ENCODE measurements around the gene CHAC2.

CHAC2 gene

GRCh38 chr2:53780056-53780455 lies 12.5 kb downstream of the CHAC2 start:
- DNase-seq: no peak

GRCh38 chr2:53782676-53783075 lies 15.1 kb downstream of the CHAC2 start:
- no peak for DNase-seq

DNA sequence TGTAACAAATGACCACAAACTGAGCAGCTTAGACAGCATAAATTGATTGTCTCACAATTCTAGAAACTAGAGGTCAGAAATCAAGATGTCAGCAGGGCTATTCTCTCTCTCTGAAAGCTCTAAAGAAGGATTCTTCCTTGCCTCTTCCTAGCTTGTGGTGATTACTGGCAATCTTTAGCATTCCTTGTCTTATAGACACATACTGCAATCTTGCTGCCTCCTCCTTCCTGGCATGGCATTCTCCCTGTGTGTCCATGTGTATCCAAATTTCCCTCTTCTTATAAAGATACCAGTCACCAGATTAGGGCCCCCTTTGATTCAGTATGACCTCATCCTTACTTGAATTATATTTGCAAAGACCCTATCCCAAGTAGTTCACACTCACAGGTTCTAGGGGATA lies 16.8 kb downstream of the CHAC2 start:
- DNase-seq: no peak

GRCh38 chr2:53785366-53785765 lies 17.8 kb downstream of the CHAC2 start:
- no peak for DNase-seq

DNA sequence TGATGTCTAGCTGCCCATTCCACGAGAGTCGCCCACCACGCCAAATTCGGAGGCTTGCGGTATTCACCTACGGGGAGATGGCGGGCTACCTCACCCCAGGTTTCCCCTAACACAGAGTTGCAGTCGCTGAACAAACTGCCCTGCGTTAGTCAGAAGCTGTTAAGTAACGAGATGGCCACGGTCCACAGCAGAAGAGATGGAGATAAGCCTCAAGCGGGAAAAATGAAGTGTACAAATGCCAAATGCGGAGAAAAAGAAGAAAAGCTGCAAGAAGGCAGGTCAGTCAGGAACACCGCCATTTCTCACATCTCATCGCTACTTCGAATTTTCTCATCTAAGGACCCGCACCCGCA lies 18.7 kb downstream of the CHAC2 start:
- DNase-seq: no peak

DNA sequence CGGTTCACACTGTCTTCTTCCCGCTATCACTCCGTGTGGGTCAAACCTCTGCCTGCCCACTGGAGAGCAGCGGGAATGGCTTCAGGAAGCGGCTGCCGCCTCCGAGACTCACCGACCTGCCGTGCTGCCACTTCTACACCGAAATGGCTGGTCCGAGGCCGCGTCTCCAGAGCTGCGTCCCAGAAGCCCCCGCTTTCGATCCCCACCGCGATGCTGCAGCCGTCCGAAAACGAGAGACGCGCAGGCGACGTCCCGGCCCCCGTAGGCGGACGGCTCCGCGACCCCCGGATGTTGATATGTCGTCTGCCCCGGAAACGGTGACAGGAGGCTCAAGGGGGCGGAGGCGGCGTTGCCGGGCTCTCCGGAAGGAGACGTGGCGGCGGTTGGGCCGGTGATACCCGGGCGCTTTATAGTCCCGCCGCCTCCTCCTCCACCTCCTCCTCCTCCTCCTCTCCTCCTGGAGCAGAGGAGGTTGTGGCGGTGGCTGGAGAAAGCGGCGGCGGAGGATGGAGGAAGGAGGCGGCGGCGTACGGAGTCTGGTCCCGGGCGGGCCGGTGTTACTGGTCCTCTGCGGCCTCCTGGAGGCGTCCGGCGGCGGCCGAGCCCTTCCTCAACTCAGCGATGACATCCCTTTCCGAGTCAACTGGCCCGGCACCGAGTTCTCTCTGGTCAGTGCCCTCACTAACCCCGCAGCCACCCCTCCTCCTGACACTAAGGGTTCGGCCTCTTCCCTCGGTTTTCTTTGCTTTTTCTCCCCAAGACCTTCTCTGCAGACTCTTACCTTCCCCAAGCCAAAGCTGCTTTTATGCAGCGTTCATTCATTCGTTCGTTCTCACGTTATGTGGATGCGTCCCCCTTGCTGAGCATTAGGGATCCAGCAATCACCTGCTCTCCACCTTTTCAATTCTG lies 19.4 kb downstream of the CHAC2 start, which contains the start of the genes ASB3 and ERLEC1:
Gene ASB3 (minus strand): TSS at position 249 of the 909 bp plus-strand sequence. CDS start 21,381 bp downstream, outside the sequence.
Gene ERLEC1 (plus strand): TSS at position 340 of the 909 bp plus-strand sequence. CDS start 167 bp downstream, at position 507.
- peak; percentile 92 to 94 for DNase-seq

GRCh38 chr2:53787614-53788289 lies 20.1 kb downstream of the CHAC2 start:
- DNase-seq: peak; percentile 24 to 59

DNA sequence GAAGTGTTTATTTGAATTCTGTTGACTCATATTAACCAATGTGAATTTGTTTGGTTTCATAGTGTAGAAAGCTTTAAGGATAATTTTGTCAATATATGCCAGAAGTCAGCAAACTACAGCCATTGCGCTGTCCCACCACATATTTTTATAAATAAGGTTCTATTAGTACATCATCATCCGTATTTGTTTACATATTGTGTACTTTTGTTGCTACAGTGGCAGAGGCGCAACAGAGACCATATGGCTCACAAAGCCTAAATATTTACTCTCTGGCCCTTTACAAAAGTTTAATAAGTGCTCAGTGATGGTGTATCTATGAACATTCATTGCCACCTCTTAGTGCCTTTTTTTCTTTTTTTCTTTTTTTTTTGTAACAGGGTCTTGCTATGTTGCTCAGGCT lies 25.7 kb downstream of the CHAC2 start:
- no peak for DNase-seq

- no peak for DNase-seq
Measured at GRCh38 chr2:53793821-53794220, 26.2 kb downstream of the CHAC2 start.

DNA sequence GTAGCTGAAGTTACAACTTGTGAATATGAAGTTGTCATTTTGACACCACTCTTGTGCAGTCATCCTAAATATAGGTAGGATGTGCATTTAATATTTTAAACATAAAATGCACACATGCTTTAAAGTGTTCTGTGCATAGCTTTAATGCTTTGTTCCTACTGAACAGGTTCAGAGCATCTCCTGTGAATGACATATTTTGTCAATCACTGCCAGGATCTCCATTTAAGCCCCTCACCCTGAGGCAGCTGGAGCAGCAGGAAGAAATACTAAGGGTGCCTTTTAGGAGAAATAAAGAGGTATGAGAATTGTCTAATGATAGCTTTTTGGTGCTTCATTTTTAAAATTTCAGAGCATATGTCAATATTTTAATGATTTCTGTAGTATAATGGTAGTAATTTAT lies 33.9 kb downstream of the CHAC2 start:
- no peak for DNase-seq

DNA sequence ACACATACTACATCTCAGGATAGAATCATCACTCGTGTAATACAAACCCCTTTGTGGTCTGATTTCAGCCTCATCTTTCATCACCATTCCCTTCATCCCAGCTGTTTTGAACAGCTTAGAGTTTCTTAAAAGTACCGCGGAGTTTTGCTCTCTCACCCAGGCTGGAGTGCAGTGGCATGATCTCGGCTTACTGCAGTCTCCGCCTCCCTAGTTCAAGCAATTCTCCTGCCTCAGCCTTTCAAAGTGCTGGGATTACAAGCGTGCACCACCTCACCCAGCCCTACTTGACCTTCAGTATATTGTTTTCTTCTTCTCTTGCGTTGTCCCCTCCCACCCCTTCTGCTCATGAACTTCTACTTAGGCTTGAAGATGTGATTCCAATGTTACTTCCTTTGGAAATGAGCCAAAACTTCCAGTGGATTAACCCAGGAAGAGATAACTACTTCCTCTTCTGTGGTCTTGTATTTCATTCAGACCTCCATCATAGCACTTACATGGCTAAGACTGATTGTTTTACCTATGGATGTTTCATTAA lies 35.1 kb downstream of the CHAC2 start:
- DNase-seq: peak in 1 of 2 experiments; percentile 21

DNA sequence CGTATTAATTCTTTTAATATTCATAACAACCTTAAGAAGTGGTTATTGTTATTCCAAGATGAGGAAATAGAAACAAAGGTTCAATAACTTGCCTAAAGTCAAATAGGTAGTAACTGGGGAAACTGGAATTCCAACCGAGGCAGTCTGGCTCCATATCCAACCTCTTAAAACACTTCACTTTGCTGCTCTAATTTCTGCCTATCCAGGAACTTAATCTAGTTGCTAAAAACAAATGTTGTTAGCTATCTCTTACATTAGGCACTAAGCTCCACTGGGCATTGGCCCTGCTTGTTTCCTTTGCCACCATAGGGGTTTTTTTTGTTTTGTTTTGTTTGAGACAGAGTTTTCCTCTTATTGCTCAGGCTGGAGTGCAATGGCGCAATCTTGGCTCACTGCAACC lies 44.0 kb downstream of the CHAC2 start:
- DNase-seq: no peak

- no peak for DNase-seq
Measured at GRCh38 chr2:53813151-53813550, 45.5 kb downstream of the CHAC2 start.

DNA sequence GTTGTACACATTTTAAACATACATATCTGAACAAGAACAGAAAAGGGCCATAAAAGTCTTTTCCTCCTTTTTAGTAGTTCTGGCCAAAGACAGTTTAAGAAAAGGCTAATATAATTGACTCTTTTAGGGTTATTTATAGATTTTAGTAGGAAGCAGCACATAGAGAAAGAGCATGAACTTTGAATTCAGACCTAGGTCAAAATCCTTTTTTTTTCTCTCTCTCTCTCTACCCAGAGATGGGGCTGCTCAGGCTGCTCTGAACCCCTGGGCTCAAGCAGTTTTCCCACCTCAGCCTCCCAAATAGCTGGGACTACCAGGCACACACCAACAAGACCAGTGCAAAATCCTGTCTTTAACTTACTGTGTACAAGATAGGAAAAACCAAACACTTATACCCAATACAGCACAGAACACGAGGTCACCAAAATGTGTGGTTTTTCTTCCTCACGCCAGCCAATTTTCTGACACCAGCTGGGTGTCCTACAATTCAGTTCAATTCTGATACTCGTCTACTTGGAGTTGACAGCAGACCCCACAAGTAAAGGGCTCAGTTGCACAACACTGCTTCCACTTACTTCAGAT lies 51.3 kb downstream of the CHAC2 start:
- no peak for DNase-seq

- no peak for DNase-seq
Measured at GRCh38 chr2:53819634-53820033, 52.0 kb downstream of the CHAC2 start.

DNA sequence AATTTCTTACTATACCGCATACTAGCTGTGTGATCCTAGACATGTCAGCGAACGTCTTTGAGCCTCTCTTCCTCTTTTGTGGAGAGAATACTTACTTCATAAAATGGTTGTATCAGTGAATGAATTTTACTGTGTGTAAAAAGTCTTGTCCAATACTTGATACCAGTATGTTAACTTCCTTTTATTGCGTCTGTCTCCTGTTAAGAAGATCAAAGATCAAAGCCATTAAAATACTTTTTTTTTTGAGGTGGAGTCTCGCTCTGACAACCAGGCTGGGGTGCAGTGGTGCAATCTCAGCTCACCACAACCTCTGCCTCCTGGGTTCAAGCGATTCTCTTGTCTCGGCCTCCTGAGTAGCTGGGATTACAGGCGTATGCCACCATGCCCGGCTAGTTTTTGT lies 52.4 kb downstream of the CHAC2 start:
- no peak for DNase-seq

- DNase-seq: no peak
Measured at GRCh38 chr2:53820711-53821110, 53.1 kb downstream of the CHAC2 start.

- no peak for DNase-seq
Measured at GRCh38 chr2:53821810-53822209, 54.2 kb downstream of the CHAC2 start.

- peak; percentile 32 to 36 for DNase-seq
Measured at GRCh38 chr2:53823639-53824038, 56.0 kb downstream of the CHAC2 start.
